SU-DHL-6 (cell line): ENCODE results near the gene C3orf18.
A peak's percentile ranks its signal among the peaks of the same experiment; 100 is the strongest.

Source experiments
- EZH2phosphoT487 ChIP-seq: fragments of 200-600 bp; sonication (generic), shearing (Covaris generic); conservative IDR thresholded peaks from 2 replicates; pipeline ENCODE4 v1.6.1; 2018; ENCODE audit warnings: mild to moderate bottlenecking, antibody characterized with exemption, low read length, moderate library complexity, mixed read lengths
- TF ChIP-seq, protein P1 (sequence below): fragments of 200-600 bp; sonication (generic); IDR thresholded peaks from one replicate; pipeline ENCODE4 v1.5.1; 2017; ENCODE audit warnings: antibody characterized with exemption, mild to moderate bottlenecking, low read length, moderate library complexity; ENCODE audit not compliant: insufficient read depth, poor library complexity, severe bottlenecking

- TF ChIP-seq, protein P1, sequence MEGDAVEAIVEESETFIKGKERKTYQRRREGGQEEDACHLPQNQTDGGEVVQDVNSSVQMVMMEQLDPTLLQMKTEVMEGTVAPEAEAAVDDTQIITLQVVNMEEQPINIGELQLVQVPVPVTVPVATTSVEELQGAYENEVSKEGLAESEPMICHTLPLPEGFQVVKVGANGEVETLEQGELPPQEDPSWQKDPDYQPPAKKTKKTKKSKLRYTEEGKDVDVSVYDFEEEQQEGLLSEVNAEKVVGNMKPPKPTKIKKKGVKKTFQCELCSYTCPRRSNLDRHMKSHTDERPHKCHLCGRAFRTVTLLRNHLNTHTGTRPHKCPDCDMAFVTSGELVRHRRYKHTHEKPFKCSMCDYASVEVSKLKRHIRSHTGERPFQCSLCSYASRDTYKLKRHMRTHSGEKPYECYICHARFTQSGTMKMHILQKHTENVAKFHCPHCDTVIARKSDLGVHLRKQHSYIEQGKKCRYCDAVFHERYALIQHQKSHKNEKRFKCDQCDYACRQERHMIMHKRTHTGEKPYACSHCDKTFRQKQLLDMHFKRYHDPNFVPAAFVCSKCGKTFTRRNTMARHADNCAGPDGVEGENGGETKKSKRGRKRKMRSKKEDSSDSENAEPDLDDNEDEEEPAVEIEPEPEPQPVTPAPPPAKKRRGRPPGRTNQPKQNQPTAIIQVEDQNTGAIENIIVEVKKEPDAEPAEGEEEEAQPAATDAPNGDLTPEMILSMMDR: peak; percentile 79
- TF ChIP-seq EZH2phosphoT487: no peak
These were observed 48.6 kb upstream of the C3orf18 start for GRCh38 chr3:50616003-50616769.
